NCI-H748 treated with DMSO at 0.1 percent for 48 hours (cell line): ENCODE measurements around the gene MDH1.
"Not testable (repeated sequence)": the region's sequence is repeated elsewhere in the genome, so short reads cannot be mapped to it uniquely, and the experiment has no call there.

ENCODE experiments used
- DNase-seq: peaks from one replicate; lab custom pipeline; 2025; lab: John Stamatoyannopoulos, UW

Gene MDH1

DNA sequence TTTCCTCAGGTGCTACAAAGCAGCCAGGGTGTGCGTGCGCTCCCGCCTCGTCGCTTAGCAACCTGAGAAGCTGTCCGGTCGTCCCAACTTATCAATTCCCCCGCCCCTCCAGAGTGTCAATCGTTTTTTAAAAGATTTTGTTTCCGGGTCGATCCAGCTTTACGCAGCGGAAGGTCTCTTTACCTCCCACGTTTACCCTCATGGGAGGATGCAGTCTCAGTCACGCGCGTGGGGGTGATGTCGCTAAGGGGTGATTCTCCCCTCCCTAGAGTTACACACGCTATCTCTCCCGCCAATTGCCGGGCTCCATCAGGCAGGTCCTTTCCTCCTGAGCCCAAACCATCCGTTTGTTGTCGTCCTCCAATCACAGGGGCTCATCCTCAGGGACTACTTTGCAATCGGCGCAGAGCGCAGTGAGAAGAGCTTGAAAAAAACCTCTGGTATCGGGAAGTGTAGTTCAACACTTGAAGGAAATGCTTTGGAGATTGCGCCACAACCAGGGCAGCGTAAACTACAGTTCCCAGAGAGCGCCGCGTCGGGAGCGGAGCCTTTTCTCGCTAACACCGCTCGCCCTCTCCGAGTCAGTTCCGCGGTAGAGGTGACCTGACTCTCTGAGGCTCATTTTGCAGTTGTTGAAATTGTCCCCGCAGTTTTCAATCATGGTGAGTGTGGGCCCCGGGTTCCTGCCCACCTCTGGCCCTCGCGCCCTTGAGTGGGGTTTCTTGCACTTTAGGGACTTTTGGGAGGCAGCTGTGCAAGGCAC is at the start of gene MDH1, which contains the start of gene WDPCP:
MDH1 (plus strand) TSS at position 579 of the 763 bp plus-strand sequence; CDS start at position 660, 81 bp downstream.
WDPCP (minus strand) TSS at position 93 of the 763 bp plus-strand sequence. CDS start 206 bp downstream, outside the sequence.
- DNase-seq, result peak; percentile 89

DNA sequence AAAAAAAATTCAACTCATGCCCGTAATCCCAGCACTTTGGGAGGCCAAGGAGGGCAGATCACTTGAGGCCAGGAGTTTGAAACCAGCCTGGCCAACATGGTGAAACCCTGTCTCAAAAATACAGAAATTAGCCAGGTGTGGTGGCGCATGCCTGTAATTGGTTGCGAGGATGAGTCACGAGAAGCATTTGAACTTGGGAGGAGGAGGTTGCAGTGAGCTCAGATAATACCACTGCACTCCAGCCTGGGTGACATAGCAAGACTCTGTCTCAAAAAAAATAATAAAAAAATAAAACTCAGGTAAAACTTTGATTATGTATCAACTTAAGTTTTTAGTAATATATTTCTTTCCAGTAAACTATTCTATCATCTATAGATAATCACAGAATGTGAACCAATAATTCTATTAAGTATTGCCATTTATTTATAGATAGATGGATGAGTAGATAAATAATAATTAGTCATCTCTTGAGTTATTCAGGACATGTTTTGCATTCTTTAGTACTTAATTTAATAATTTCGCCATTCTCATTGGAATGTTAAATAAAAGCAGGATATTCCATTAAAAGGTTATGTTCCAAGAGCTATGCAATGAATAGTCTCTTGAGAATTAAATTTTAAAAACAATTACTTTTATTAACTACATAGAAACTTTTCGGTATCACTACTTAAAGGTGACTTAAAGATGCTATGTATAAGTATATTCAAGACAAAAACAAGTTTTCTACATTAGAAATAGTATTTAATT is 49.2 kb upstream of the MDH1 start:
- no peak for DNase-seq

DNA sequence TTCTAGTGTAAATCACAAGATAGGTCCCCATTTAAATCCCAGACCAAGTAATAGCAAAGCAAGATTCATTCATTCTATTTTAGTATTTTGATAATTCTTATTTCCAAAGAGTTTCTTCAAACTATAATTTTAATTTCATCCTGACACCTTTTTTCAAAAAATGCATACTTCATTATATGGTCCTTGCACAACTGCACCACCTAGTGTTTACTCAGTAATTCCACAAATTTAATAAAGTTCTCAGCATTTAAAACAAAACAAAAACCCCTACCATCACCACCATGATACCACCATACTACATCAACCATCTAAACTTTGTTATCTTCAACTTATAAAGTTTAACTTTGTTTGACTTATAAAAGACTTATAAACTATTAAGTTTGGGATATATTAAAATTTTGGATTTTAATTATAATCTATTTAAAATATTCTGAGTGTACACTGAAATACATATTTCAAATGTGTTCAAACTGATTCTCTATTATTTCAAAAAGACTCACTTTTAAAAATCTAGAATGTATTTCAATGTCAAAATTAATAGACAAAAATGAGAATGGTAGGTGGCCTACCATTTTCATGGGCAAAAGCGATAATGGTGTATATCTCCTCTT is 44.6 kb upstream of the MDH1 start:
- no peak for DNase-seq

DNA sequence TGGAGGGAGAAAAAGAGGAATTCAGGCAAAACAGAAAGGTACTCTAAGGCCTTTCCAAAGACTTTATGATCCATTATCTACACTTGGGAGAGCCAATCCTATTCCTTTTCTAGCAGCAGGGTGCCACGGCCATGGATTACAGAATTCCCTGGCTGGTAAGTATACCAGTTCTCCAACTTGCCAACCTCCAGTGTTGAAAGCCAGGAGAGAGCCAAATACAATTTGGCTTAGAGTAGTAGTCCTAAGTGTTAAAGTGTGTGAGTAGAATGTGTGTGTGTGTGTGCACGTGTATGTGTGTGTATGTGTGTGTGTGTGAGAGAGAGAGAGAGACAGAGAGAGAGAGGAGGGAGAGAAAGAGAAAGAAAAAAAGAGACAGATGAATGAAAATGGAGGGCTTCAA is 43.7 kb upstream of the MDH1 start:
- no peak for DNase-seq

DNA sequence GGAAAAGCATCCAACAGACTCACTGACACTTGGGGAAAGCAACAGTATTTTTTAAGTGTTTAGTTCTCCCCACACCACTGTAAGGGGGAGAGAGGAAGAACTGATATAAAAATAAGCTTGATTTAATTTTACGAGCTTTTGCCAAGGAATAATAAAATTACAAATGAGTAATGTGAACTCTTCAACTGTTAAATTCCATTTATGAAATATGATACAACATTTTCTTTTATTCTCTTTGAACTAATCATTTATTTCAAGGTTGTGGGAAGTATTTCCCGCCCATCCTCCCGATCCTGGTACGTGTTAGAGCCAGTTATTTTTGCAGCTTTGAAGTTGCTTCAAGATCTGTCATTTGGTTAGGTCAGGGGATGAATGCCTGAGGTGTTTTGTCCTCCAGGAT is 35.7 kb upstream of the MDH1 start:
- DNase-seq, result no peak

DNA sequence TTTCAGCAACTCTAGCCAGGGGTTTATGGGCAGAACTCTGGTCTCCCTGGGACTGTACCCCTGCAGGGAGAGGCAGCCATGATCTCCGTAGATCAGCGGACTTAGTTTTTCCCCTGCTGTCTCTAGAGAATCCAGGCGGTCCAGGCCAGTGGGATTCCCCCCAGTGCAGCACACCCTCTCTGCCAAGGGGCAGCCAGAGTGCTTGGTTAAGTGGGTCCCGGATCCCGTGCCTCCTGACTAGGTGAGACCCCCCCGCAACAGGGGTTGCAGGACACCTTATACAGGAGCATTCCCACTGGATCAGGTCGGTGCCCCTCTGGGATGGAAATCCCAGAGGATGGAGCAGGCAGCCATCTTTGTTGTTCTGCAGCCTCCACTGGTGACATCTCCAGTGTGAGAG is 33.5 kb upstream of the MDH1 start:
- no peak for DNase-seq

DNA sequence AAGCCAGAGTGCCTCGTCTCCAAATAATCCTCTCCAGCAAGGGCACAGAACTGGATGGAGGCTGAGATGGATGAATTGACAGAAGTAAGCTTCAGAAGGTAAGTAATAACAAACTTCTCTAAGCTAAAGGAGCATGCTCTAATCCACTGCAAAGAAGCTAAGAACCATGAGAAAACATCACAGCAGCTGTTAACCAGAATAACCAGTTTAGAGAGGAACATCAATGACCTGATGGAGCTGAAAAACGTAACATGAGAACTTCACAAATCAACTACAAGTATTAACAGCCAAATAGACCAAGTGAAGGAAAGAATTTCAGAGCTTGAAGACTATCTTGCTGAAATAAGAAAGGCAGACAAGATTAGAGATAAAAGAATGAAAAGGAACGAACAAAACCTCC is 32.8 kb upstream of the MDH1 start:
- no peak for DNase-seq

DNA sequence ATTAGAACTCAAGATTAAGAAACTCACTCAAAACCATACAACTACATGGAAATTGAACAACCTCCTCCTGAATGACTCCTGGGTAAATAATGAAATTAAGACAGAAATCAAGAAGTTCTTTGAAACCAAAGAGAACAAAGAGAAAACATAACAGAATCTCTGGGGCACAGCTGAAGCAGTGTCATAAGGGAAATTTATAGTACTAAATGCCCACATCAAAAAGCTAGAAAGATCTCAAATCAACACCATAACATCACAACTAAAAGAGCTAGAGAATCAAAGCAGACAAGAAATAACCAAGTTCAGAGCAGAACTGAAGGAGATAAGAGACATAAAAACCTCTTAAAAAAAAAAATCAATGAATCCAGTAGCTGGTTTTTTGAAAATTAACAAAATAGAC is 30.9 kb upstream of the MDH1 start:
- DNase-seq, result not testable (repeated sequence)

DNA sequence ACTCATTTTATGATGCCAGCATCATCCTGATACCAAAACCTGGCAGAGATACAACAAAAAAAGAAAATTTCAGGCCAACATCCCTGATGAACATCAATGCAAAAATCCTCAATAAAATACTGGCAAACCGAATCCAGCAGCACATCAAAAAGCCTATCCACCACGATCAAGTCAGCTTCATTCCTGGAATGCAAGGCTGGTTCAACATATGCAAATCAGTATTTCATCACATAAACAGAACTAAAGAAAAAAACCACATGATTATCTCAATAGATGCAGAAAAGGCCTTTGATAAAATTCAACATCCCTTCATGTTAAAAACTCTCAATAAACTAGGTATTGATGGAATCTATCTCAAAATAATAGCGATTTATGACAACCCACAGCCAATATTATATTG is 29.8 kb upstream of the MDH1 start:
- not testable (repeated sequence) for DNase-seq

DNA sequence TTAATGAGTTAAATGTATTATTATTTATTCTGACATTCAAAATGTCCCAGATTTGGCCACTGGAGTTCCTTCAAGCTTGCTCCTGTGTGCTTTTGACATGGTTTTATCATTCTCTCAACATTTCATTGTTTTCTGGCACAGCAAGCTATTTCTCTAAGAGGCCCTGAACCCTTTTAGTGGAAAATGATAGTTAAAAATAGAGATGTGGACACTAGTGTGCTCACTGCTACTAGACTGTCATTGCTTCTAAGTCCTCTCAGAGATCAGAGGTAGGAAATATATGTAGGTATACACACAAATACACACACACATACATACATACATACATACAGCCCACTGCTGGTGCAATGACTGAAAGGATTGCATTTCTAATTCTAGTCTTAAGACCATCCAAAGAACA is 26.0 kb upstream of the MDH1 start:
- DNase-seq, result no peak

DNA sequence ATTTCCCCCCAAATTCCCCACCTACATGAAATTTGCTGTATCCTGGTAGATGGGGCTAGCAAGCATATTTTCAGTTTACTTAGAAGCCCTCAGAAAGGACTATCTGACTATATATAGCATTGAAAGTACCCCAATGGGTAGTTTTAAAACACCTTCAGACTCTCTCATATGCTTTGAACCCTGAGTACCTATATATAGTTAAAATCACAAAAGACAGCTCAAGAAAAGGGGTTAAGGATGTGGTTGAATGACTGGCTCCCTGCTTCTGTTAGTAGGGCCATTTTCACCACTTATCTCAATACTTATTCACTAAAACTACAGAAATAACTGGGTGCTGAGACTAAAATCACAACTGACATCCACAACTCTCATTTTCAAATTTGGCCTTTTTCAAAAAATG is 19.0 kb upstream of the MDH1 start:
- DNase-seq, result no peak

DNA sequence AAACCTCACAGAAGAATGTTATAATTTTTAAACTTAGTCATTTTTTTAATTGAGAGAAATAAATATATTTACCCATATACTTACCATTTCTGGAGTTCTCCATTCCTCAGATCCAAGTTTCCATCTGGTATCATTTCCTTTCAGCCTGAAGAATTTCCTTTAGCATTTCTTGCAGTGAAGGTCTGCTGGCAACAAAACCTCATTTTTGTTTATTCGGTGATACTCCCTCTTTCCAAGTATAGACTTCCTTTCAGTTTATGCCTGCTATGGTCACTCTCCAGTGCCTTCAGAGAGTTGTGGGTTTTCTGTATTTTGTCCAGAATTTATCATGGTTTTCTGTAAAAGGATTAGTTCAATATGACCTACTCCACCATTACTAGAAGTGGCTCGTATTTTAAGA is 17.5 kb upstream of the MDH1 start:
- no peak for DNase-seq

DNA sequence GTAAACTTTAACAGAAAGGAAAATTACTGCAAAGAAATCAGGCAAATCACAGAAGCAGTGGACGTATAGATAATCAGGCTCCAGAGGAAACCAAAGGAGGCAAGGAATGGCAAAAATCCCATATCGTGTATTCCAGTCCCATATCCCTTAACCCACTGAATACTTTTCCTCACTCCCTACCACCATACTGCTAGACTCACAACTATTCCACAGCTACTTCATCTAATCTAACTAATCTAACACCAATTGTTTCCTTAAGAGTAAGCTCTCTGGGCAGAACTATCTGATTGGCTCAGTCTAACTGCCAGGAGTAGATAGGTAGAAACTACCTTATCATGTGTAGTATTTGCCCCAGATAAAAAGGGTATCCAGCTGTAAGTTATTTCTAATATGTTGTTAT is 16.8 kb upstream of the MDH1 start:
- DNase-seq, result no peak

DNA sequence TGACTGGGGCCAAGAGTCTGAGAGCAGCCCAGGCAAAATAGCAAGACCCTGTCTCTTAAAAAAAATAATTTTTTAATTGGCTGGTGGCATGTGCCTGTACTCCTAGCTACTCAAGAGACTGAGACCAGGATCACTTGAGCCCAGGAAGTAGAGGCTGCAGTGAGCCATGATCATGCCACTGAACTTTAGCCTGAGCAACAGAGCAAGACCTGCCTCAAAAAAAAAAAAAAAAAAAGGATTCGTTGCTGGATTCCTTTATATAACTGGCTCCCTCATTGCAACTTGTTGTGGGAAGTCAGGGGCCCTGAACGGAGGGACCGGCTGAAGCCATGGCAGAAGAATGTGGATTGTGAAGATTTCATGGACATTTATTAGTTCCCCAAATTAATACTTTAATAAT is 15.7 kb upstream of the MDH1 start:
- DNase-seq, result not testable (repeated sequence)

DNA sequence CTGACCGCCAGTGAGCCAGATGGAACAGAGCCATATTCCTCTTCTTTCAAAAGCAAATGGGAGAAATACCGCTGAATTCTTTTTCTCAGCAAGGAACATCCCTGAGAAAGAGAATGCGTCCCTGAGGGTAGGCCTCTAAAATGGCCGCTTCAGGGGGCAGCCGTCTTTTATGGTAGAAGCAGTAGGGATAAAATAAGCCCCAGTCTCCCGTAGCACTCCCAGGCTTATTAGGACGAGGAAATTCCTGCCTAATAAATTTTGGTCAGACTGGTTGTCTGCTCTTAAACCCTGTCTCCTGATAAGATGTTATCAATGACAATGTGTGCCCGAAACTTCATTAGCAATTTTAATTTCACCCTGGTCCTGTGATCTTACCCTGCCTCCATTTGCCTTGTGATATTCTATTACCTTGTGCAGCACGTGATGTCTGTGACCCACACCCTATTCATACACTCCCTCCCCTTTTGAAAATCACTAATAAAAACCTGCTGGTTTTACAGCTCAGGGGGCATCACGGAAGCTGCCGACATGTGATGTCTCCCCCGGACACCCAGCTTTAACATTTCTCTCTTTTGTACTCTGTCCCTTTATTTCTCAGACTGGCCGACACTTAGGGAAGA is 14.9 kb upstream of the MDH1 start:
- not testable (repeated sequence) for DNase-seq

DNA sequence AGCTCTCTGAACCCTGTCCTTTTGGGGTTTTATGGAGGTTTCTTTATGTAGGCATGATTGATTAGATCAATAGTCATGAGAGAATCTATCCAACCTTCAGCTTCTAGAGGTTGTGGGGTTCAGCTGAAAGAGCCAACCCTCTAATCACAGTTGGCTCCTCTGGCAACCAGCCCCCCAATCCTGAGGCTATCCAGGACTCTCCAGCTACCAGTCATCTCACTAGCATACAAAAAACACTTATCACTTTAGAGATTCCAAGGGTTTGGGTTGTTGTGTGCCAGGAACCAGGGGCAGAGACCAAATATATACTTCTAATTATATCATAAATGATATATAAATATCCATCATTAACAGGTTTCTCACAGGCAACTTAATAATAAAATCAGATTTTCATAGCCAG is 12.2 kb upstream of the MDH1 start:
- no peak for DNase-seq

DNA sequence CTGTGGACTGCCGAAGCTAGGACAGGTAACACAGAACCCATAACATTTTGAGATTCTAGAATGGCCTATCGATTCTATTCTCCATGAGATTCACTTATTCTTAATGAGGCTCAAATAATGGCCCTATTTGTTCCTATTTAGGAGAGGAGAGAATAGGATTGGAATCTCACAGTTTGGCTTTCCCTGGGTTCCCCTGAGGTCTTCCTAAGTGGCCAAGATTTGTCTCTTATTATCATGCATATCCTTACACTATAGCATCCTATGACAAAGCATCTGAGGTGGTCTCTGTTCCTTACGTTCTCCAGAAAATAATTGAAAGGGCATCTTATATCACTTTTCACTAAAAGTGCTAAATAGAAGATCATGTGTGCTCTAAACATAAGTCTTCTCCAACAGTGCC is 10.0 kb upstream of the MDH1 start:
- DNase-seq, result no peak

DNA sequence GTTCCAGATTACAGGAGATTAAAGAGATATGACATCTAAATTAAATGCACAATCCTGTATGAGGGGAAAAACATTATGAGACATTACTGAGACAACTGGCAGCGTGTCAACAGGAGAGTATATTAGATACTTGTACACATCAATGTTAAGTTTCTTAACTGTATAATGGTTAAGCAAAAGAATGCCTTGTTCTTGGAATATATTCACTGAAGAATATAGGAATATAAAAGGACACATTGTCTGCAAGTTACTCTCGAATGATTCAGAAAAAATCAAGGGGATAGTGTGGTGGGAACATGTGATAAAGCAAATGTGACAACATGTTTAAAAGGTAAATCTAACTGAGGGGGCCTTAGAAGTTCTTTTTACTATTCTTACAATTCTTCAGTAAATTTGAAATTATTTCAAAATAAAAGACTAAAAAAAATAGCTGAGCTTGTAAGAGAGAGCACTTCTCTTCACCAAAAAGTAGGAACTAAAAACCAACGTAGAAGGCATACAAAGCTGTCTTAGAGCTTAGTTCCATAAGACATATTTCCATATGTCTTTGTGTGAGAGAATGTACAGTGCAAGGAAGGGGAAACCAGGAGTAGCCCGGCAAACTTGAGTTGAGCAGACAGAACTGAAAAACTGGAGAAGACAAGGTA is 8.0 kb upstream of the MDH1 start:
- DNase-seq, result no peak

DNA sequence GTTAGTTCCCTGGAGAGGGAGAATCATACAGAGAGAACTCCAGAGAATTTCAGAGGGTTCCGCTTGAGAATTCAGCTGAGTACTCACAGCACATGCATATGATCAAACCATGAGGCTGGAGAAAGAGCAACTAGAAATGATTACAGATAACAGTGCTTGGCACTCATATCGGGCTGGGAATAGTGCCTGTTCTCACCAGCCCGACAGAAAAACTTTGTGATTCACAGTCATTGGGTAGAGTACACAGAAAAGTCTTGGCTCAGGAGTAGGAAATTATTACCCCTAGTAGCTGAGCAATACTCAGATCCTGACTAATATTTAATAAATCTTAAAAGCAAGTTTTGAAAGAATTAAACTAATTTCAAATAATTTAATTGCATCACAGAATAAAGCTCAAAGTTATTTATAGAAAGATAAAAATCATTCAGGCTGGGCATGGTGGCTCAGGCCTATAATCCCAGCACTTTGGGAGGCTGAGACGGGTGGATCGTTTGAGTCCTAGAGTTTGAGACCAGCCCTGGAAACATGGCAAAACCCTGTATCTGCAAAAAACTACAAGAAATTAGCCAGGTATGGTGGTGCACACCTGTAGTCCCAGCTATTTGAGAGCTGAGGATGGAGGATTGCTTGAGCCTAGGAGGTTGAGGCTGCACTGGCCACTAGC is 7.3 kb upstream of the MDH1 start:
- no peak for DNase-seq

DNA sequence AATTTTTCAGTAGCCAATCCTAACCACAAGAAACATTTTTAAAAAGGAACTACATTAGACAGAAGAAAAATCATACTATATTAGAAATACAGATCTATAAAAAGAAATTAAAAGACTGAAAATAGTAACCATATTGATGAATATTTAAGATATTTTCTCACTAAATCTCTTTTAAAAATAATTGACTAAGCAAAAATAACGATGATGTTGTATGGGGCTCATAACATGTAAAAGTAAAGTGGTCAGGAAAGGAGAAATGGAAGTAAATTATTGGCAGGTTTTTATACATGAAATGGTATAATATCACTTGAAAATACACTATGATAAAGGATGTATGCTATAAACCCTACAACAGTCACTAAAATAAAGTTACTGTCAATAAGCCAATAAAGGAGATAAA is 5.9 kb upstream of the MDH1 start:
- DNase-seq, result no peak

DNA sequence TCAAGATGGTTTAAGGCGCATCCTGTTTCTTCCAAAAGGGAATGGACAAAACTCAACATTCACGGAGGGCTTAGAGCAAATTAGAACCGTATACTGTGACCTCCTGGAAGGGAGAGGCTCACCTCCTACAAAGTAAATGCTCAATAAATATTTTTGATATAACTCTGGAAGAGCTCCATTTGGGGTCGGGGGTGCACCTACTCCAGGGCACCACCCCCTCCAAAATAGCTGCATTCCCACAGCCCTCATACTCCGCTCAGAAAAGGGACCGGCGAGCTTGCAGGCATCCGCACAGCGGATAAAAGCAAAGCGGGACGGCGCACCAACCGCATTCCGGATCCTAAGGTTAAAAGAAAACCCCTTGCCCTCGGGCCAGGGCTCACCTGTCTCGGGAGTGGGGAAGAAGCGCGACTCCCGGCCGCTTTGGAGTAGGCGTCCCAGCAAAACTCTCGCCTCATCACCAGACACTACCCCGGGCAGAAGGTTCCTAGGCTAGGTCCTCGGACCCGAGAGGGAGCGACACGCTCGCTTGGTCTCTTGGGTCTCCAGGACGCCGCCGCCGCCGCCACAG is 864 bp upstream of the MDH1 start:
- DNase-seq, result no peak
